Stimulated activated CD8-positive, alpha-beta memory T cell treated with anti-CD3 and anti-CD28 coated beads, Interleukin-15, amount 100 ng/mL, for 48 hours (primary cell): ENCODE measurements around the gene C10orf95.
"Not testable (repeated sequence)": the region's sequence is repeated elsewhere in the genome, so short reads cannot be mapped to it uniquely, and the experiment has no call there.

ENCODE experiments used
- DNase-seq, 2 donors: peaks; one replicate each; pipeline ENCODE4 v3.0.0-alpha.2; 2020; ENCODE audit warnings: low read depth in 2 of 2

The C10orf95 gene

DNA sequence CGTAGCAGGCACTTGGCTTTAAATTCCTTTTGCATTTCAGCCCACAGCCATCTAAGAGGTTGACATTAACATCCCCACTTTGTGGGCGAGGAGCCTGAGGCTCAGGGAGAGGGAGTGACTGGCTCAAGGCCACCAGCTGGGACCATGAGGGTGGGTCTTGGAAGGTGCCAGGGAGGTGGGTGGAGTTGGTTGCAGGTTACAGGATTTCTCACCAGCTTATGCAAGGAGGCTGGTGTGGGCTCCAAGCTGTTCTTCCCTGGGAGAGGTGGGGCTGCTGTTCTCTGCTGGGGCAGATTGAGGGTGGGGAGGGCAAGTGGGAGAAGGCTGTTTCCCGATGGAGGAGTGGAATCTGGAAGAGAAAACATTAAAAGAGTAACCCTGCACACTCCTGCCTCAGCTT, 14.1 kb upstream of the C10orf95 start:
- no peak for DNase-seq

DNA sequence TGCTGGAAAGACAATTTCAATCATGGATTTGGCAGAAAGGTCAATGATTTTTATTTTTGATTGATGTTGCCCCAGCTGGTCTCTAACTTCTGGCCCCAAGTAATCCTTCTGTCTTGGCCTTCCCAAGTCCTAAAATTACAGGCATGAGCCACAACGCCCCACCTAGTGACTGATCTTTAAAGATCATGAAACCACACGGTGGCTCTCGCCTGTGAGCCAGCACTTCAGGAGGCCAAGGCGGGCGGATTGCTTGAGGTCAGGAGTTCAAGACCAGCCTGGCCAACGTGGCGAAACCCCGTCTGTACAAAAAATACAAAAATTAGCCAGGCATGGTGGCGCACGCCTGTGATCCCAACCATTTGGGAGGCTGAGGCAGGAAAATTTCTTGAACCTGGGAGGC, 12.6 kb upstream of the C10orf95 start:
- no peak for DNase-seq

DNA sequence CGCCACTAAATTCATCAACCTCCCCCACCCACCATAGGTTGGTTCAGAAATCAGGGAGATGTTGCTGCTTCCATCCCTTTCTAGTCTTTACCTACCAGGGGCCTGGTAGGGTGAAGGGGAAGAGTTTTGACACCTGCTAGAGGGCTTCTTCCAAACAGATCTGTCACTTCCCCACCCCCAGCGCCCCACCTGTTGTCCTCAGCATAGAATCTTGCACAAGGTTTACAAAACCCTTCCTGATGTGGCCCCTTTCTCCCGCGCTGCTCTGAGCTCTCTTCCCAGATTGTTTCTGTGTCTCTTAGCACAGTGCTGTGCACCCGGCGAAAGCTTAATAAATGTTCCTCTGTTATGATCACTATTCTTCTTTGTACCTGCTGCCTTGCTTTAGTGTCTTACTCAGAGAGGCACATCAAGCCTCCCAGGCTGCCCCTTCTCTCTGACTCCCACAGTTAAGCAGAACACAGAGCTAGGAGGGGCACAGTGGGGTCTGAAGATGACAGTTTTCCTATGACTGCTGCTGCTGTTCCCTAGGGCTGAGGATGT, 11.2 kb upstream of the C10orf95 start:
- no peak for DNase-seq

GRCh38 chr10:102461187-102462054, 10.1 kb upstream of the C10orf95 start:
- peak; percentile 90 to 92 for DNase-seq

- DNase-seq: no peak
Measured at GRCh38 chr10:102460836-102461186, 9.5 kb upstream of the C10orf95 start.

GRCh38 chr10:102458656-102459055, 7.3 kb upstream of the C10orf95 start:
- DNase-seq: no peak

DNA sequence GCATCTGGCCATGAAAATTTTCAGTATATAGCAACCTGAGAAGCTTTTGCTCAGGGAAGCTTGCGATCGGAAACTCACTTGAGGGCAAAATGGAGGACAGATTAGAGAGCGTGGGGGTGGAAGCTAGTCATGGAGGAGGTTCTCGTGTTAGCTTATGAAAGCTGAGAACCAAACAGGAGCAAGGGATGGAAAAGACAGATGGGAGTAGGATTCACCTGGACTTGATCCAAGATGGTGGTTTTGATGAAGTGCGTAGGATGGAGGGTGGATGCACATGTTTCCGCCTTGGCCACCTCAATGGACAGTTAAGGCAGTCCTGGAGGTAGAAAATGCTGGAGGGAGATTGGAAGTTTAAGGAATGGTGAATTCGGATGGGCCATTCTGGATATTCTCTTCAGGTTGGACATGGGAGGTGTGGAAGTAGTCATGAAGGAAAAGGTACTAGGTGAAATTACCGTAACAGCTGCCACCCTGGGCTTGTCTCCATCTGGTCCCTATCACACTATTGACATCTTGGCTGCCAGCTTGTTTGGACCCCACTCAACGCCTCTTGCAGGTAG, 6.3 kb upstream of the C10orf95 start:
- DNase-seq: no peak

DNA sequence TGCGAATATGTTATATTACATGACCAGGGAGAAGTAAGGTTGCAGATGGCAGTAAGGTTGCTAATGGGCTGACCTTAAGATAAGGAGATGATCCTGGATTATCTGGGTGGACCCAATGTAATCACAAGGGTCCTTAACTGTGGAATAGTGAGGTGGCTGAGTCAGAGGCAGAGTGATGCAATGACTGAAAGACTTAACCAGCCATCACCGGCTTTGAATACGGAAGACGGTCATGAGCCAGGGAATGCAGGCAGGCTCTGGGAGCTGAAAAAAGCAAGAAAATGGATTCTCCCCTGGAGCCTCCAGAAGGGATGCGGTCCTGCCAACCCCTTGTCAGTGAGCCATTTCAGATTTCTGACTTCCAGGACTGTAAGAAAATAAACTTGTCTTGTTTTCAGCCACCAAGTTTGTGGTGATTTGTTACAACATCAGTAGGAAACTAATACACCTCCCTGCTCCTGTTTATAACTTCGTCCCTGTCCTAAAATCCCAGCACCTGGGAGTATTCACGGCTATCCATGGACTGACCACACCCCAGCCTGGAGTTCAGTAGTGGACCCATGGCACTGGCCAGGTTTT, 4.6 kb upstream of the C10orf95 start:
- no peak for DNase-seq

DNA sequence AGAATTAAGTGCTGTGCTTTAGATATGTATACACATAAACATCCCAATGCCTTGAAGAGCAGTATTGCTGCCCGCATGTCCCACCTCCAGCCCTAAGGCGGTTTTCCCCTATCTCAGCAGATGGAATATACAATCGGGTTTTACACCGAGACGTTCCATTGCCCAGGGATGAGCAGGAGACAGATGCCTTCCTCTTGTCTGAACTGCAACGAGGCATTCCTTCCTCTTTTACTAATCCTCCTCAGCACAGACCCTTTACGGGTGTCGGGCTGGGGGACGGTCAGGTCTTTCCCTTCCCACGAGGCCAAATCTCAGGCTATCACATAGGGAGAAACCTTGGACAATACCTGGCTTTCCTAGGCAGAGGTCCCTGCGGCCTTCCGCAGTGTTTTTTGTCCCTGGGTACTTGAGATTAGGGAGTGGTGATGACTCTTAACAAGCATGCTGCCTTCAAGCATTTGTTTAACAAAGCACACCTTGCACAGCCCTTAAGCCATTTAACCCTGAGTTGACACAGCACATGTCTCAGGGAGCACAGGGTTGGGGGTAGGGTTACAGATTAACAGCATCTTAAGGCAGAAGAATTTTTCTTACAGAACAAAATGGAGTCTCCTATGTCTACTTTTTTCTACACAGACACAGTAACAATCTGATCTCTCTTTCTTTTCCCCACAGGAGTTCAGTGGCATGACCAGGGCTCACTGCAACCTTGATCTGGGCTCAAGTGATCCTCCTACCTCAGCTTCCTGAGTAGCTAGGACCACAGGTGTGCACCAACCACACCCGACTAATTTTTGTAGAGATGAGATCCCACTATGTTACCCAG, 3.5 kb upstream of the C10orf95 start:
- DNase-seq: not testable (repeated sequence)

- DNase-seq: no peak
Measured at GRCh38 chr10:102453502-102453901, 2.2 kb upstream of the C10orf95 start.

GRCh38 chr10:102452672-102453340, 1.5 kb upstream of the C10orf95 start:
- peak; percentile 73 to 81 for DNase-seq

DNA sequence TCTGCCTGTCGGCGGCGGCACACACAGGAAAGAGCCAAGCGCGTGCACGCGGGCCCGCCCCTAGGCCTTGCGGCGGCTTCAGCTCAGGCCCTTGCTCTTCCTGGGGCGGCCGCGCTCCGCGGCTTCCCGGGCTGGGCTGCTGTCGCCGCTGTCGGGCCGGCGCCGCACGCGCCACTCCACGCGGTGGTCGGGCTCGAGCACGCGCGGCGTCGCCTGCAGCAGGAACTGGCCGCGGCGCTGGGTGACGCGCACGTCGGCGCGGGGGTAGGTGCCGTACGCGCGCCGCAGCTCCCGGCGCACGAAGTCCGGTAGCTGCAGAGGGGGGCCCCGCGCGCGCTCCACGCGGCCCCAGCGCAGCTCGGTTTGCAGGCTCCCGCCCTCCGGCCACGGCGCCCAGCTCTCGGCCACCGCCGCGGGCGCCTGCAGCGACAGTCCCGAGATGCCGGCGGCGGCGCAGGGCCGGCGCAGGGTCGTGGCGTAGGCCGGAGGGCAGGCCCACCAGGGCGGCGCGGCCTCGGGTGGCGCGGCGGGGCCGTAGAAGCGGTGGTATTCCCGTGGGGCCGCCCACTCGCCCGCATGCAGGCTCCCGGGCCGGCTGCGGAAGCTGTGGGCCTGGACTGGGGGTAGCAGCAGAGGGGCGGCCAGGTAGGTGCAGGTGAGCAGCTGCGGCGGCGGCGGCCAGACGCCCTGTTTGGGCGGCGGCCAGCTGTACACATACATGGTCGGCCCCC, 804 bp downstream of the C10orf95 start:
- DNase-seq: peak; percentile 81 to 85

- DNase-seq: no peak
Measured at GRCh38 chr10:102450124-102450373, 1.3 kb downstream of the C10orf95 start.

GRCh38 chr10:102449321-102450123, 1.8 kb downstream of the C10orf95 start:
- peak; percentile 76 to 78 for DNase-seq

DNA sequence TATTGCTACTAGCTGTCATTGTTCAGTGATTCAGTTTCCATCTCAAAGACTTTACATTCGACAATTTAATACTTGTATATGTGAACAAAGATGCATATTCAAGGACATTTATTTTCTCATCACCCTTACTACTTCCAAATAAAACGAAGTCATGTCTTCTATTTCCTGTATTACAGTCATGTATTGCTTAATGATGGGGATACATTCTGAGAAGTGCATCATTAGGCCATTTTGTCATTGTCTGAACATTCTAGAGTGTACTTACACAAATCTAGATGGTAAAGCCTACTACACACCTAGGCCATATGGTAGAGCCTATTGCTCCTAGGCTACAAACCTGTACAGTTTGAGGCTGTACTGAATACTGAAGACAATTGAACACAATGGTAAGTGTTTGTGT, 6.5 kb downstream of the C10orf95 start:
- no peak for DNase-seq

- no peak for DNase-seq
Measured at GRCh38 chr10:102438374-102438773, 13.0 kb downstream of the C10orf95 start.

DNA sequence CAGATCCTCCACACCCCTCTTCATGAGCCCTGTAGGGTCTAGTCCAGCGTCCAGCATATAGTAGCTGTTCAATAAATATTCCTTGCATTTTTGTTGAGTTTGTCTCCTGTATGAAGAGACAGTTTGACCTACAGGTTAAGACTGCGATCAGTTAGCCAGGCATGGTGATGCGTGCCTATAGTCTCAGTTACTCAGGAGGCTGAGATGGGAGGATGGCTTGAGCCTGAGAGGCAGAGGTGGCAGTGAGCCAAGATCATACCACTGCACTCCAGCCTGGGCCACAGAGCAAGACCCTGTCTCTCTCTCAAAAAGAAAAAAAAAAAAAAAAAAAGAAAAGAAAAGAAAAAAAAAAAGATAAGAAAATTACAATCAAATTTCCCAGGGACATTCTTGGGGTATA, 13.8 kb downstream of the C10orf95 start:
- no peak for DNase-seq

DNA sequence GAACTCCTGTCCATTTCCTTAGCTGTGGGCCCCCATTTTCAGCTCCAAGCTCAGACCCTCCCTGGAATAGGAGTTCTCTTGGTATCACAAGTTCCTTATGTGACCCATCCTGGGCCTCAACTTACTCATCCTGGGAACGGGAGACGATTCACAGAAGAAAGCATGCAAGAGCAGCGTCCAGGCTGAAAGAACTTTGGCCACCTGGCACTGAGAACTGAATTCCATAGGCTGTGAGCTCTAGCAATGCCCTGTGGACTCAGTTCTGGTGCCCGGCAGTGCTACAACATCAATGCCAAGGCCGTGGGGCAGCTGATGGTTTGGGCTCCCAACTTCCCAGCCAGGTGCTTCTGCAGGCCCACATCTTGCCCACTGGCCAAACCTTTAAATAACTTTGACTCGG, 15.0 kb downstream of the C10orf95 start:
- DNase-seq: no peak

DNA sequence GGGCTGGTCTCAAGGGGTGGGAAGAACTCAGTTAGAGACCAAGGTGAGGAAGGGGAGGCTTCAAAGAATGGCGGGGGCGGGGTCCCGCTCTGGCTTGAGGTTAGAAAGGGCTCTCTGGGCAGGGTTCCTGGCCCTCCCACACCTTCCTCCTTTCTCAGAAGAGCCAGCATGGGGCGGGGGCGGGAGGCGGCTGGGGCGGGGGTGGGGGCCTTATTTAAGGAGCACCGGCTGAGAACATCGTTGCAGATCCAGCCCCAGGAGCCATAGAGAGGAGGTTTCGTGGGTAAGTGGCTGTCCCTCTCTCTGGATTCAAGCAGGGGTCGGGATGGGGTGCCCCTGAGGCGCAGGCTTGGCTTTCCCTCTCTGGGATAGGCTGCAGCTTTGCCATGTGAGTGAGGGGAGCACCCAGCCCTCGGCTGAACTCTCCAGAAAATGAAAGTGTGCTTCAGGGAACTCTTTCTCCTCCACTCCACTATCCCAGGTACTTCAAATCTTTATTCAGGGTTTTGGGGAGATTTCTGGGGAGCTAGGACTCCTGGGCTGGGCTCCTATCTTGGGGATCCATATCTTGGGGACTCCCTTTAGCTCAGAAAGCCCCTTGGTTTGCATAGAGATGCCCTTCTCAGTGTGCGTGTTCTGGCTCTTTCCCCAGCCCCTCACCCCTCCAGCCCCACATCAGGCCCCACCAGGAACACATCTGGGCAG, 15.7 kb downstream of the C10orf95 start:
- DNase-seq: peak in 1 of 2 donors; percentile 62

DNA sequence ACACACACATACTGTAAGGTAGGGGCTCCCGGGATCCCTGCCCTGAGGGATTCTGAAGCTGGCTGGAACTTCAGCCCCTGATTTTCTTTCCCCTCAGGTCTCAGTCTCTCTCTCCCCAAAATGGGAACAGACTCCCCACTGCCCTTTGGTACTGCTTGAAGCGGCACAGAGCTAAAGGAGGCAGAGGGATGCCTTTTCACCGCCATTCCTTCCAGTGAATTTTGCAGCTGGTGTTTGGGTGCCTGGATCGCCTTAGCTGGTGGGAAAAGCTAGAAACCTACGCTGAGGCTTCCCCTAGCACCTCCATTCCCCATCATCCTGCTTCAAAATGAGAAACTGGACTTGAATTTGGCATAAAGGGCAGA, 16.2 kb downstream of the C10orf95 start:
- DNase-seq: no peak
